Esophagus squamous epithelium (tissue), 4 donors: ENCODE results near the gene CSMD2.

ENCODE experiments used
- CTCF ChIP-seq, 6 experiments: fragments of 450-650 bp in 4 of 6; fragments of 200-600 bp in 2 of 6; sonication (generic) in 2 of 6; IDR thresholded peaks; one replicate each; pipeline ENCODE4 v1.5.1; 2016 to 2019; ENCODE audit warnings: antibody characterized with exemption in 6 of 6, mild to moderate bottlenecking in 4 of 6, moderate library complexity in 4 of 6
- POLR2A ChIP-seq, 4 donors: fragments of 450-650 bp; IDR thresholded peaks; one replicate each; pipeline ENCODE4 v1.6.1; 2017; ENCODE audit warnings: antibody characterized with exemption in 4 of 4, mild to moderate bottlenecking in 4 of 4, moderate library complexity in 3 of 4

GRCh38 chr1:34162852-34163766, 1.9 kb downstream of the CSMD2 start:
- peak in 5 of 6 experiments; percentile 31 to 66 (median 49) for TF ChIP-seq CTCF (IDR thresholded peaks at IDR 0.05)
- TF ChIP-seq POLR2A (IDR thresholded peaks at IDR 0.05), result no peak
